Stimulated activated CD8-positive, alpha-beta memory T cell treated with anti-CD3 and anti-CD28 coated beads, Interleukin-7, amount 100 ng/mL, for 24 hours (primary cell): ENCODE measurements around the gene SUPT3H.

Experiments
- DNase-seq: peaks from one replicate; pipeline ENCODE4 v3.0.0-alpha.2; 2020; ENCODE audit warnings: low read depth

Gene SUPT3H

GRCh38 chr6:45002390-45003105, 375.2 kb downstream of the SUPT3H start:
- no peak for DNase-seq

GRCh38 chr6:45001663-45002062, 376.1 kb downstream of the SUPT3H start:
- no peak for DNase-seq

GRCh38 chr6:45000833-45001232, 376.9 kb downstream of the SUPT3H start:
- no peak for DNase-seq

DNA sequence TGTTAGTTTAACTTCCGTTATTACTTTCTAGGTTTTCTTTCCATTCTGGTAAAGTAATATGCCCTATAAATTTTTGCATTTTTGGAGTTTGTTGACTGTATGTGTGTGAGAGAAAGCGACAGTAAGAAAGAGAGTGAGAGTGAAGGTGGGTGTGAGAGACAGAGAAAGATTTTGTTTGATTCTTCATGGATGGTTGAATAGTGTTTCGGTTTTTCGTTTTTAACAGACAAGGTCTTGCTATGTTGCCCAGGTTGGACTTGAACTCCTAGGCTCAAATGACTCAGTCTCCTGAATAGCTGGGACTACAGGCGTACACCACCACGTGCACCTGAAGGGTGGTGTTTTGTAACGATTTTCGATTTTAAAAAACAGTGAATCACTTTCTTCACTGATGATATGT, 378.7 kb downstream of the SUPT3H start:
- no peak for DNase-seq

DNA sequence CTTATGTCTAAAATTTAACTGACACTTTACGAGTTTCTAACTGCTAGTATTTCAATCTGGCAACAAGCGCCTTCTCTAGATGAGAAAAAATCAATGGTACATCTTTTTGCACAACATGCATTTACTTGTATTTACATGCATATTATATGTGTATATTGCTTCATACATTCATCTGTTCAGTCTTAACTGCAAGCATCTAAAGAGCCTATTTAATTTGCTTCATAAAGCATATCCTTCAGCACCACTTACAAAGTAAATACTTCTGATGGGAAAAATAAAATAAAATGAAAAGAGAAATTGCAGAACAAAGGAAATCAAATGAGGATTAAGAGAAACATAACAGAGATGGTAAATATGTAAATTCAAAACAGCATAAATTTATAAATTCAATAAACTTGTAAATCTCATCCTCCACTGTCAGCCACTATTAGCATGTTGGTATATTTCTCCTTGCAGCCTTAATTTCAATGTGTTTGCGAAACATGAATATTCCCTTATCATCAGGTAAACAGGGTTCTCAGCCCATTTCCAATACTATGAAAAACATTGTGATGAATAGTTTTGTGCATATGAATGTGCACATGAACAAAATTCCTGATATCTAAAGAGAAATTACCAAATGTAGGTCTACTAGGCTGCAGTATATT, 382.1 kb downstream of the SUPT3H start:
- DNase-seq = no peak

DNA sequence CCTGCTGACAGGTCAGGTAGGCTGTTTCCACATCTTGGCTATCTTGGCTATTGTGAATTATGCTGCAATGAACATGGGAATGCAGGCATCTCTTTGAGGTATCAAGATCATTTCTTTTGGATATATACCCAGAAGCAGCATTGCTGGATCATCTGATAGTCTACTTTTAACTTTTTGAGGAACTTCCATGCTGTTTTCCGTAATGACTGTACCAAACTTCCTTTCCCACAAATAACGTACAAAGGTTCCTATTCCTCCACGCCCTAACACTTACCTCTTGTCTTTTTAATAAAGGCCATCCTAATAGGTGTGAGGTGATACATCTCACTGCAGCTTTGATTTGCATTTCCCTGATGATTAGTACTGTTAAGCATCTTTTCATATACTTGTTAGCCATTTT, 388.3 kb downstream of the SUPT3H start:
- no peak for DNase-seq

DNA sequence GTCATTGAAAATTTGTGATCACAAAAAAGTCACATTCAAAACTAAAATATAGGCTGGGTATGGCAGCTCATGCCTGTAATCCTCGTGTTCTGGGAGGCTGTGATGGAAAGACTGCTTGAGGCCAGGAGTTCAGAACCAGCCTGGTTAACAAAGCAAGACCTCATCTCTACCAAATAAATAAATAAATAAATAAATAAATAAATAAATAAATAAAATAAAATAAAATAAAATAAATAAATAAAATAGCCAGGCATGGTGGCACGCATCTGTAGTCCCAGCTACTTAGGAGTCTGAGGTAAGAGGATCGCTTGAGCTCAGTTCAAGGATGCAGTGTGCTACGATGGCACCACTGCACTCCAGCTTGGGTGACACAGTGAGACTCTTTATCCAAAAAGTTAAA, 392.7 kb downstream of the SUPT3H start:
- DNase-seq = no peak

DNA sequence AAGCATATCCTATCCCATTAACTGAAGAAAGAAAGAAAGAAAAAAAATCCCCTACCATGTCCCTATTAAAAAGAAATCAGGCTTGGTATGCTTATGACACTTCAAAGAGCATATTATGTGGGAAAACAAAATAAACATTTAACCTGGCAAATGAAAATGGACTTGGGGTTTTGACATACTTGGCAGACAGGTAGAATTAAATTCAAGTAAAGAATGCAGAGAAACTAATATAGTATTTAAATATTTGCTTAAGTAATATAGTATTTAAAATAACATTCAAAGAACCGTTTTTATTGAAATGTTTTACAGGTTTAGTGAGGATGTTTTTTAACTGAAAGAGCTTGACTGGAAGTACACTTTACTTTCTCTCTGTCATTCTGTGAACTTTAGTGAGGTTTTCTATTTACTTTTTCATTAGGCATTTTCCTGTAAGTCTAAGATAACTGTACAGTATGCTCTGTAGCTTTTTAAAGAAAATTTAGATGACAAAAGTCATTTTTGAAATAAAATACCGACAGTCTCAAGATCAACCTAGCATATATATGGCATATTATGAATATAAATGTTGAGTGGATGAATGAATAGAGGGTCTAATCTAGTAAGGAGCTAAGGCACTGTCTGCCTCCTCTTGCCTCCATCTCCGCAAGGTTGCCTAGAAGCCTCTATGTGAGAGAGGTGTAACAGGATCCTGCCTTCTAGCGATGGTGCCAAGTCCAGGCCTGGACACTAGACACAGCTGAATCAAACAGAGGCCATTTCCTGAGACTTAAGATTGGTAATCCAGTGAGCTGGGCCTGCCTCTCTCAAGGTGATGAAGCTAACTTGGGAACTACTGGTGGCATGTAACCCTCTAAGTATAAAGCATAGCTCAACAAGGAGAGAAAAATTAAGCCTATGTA, 394.0 kb downstream of the SUPT3H start:
- no peak for DNase-seq

GRCh38 chr6:44980841-44981240, 396.9 kb downstream of the SUPT3H start:
- no peak for DNase-seq

DNA sequence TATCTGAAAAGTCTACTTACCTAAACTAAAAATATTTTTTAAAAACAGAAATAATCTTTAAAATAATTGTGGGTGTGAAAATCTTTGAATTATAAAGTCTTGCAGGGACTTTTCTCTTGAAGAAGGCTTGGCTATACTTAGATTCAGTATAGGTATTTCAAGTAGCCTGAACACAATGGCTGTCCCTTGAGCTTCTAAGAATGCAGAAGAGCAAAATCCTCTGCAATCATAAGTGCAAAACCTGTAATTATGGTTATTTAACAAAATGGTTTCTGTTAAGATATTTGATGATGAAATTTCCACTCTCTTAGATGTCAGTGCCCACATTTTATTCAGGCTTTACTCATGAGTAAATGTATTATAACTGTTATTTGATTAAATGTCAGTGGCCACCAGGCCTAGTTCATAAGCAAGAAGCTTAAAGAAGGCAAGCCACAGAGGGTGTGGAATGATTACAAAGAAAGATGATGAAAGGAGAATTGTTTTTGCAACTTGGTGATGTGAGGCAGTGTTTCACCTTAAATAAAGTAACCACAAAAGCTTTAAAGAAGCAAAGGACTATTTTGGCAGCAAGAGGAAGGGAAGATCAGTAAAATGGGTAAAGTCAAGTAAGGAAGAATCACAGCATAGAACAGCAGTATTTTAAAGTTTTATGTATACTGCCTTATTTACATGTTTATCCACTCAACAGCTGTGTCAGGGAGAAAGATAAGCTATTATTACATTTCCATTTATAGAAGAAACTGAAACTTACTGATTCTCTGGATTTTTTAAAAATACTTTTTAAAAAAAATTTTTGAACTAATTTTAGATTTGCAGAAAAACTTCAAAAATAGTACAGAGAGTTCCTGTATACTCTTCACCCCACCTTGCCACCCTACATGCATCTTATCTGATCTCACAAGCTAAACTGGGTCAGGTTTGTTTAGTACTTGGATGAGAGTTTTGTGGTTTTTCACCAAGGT, 400.8 kb downstream of the SUPT3H start:
- DNase-seq = no peak

DNA sequence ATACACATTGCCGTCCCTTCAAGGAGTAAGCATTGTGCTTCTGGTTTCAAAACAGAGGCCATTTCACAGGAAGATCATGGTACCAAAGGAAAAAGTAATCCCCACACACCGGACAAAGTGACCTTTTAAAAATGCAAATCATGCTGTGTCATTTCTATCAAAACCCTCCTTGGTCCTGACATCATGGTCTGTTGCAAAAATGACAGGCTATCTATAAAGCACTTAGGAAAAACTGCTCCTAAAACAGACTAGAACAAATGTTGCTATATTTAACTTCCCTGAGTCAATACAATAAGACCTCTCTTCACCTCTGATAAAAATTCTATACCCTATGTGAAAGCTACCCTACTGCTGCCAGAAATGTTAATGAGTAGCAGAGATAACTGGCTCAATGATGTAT, 403.2 kb downstream of the SUPT3H start:
- no peak for DNase-seq

- no peak for DNase-seq
Measured at GRCh38 chr6:44972709-44973108, 405.0 kb downstream of the SUPT3H start.

DNA sequence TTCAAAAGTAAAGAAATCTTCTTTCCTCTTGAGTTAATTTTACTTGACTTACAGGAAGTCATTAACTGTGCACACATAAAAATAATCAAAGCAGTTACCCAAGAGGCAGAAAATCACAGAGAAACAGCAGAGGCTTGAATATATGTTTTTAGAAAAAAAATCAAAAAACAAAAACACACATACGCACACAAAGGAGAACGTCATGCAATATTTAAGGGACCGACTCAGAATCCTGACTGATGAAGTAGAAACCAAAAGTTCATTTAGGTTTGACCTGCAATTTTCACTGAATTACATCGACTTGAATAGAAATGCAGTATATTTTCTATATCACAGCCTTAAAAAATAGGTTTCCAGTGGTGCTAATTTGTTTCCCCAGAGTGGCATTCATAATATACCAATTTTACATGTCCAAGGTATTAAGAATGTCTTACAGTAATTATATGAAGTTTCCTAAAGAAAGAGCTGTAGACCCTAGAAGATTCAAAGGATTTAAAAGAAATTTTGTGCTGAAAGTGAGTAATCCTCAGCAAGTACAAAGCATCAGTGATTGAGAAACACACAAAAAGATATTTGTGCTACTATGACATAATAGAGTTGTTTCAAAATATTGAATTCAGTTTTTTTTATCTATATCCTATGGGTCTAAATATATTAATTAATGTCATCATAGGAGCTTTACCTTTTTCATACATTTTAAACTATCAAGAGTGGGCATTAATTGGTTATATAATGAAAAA, 408.1 kb downstream of the SUPT3H start:
- DNase-seq = no peak

- no peak for DNase-seq
Measured at GRCh38 chr6:44967481-44967880, 410.3 kb downstream of the SUPT3H start.

- DNase-seq = no peak
Measured at GRCh38 chr6:44966449-44967092, 411.2 kb downstream of the SUPT3H start.

- no peak for DNase-seq
Measured at GRCh38 chr6:44965708-44966107, 412.0 kb downstream of the SUPT3H start.

DNA sequence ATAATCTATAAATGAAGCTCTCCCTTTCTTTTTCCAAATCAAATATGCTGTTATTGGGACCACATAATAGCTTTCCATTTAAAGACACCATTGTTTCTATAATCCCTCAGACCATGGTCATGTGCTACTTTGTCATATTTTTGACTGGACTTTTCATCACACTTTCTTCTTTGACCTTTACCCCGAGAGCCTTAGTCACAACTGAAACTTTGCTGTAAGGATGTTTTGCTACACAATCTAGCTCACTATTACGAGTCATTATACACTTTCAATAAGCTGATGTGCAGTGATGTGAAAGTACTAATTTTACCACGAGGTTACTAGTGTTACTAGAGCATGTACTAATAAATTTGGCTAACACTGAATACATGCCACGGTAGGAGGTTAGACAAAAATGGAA, 416.8 kb downstream of the SUPT3H start:
- no peak for DNase-seq

GRCh38 chr6:44959651-44960050, 418.1 kb downstream of the SUPT3H start:
- no peak for DNase-seq

GRCh38 chr6:44957156-44957555, 420.6 kb downstream of the SUPT3H start:
- DNase-seq = no peak

GRCh38 chr6:44956396-44956795, 421.3 kb downstream of the SUPT3H start:
- DNase-seq = no peak

GRCh38 chr6:44955145-44955544, 422.6 kb downstream of the SUPT3H start:
- no peak for DNase-seq
